ENCODE results near the gene SLC46A2. TPM values are rescaled to one million over a fixed set of nuclear protein-coding genes. Genes with fewer than 3 reads are reported as not detected.

SLC46A2 gene
- total and polyA plus RNA-seq, 2 of the 13 experiments (the other 11 are each of a cell fraction or from before 2014, with no cell fraction given), result not detected

DNA sequence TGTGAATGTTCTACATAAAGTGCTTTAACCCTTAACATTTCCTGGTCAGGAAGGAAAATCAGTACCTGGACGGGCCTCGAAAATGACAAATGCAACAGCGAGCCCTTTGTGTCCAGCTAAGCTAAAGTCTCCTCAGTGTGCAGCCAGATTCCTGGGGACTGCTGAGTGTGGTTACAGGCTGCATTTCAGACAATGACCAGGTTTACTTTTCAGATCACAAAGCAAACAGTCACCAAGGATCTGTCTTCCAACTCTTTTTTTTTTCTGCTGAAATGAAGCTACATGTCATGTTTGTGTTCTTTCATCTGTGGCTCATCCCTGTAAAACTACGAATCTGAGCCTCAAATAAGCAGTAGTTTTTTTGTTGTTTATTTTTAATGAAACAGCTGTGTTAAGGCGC lies 20.8 kb downstream of the SLC46A2 start (continued):
- TF ChIP-seq E2F2 (CRISPR knock-in tag; IDR thresholded peaks at IDR 0.05; ENCODE audit: borderline replicate concordance), result no peak
- TF ChIP-seq GABPB1 (CRISPR knock-in tag; IDR thresholded peaks at IDR 0.05), result no peak
- TF ChIP-seq, protein P1, sequence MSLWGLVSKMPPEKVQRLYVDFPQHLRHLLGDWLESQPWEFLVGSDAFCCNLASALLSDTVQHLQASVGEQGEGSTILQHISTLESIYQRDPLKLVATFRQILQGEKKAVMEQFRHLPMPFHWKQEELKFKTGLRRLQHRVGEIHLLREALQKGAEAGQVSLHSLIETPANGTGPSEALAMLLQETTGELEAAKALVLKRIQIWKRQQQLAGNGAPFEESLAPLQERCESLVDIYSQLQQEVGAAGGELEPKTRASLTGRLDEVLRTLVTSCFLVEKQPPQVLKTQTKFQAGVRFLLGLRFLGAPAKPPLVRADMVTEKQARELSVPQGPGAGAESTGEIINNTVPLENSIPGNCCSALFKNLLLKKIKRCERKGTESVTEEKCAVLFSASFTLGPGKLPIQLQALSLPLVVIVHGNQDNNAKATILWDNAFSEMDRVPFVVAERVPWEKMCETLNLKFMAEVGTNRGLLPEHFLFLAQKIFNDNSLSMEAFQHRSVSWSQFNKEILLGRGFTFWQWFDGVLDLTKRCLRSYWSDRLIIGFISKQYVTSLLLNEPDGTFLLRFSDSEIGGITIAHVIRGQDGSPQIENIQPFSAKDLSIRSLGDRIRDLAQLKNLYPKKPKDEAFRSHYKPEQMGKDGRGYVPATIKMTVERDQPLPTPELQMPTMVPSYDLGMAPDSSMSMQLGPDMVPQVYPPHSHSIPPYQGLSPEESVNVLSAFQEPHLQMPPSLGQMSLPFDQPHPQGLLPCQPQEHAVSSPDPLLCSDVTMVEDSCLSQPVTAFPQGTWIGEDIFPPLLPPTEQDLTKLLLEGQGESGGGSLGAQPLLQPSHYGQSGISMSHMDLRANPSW (CRISPR knock-in tag; IDR thresholded peaks at IDR 0.05; ENCODE audit: borderline replicate concordance), result no peak
- TF ChIP-seq KDM4B (CRISPR knock-in tag; IDR thresholded peaks at IDR 0.05), result no peak
- no peak for TF ChIP-seq SNAI1 (CRISPR knock-in tag; IDR thresholded peaks at IDR 0.05; ENCODE audit: borderline replicate concordance)
- no peak for TF ChIP-seq ZNF138 (CRISPR knock-in tag; IDR thresholded peaks at IDR 0.05; ENCODE audit: low read depth)
- TF ChIP-seq TOE1 (CRISPR knock-in tag; IDR thresholded peaks at IDR 0.05), result no peak
- no peak for TF ChIP-seq TFDP1 (CRISPR knock-in tag; IDR thresholded peaks at IDR 0.05; ENCODE audit: borderline replicate concordance)
- no peak for TF ChIP-seq SMARCE1 (IDR thresholded peaks at IDR 0.05; ENCODE audit: borderline replicate concordance)
- no peak for TF ChIP-seq U2AF2 (IDR thresholded peaks at IDR 0.05; ENCODE audit: low read depth, low read length)
- TF ChIP-seq TFDP2 (CRISPR knock-in tag; IDR thresholded peaks at IDR 0.05), result no peak
- no peak for TF ChIP-seq KAT7 (CRISPR knock-in tag; IDR thresholded peaks at IDR 0.05; ENCODE audit: borderline replicate concordance)
- TF ChIP-seq MEIS1 (CRISPR knock-in tag; IDR thresholded peaks at IDR 0.05; ENCODE audit: borderline replicate concordance), result no peak
- no peak for TF ChIP-seq ZFP41 (CRISPR knock-in tag; IDR thresholded peaks at IDR 0.05; ENCODE audit: borderline replicate concordance)
- peak; percentile 65 for TF ChIP-seq ZNF652 (CRISPR knock-in tag; IDR thresholded peaks at IDR 0.05; ENCODE audit: borderline replicate concordance, low read depth)
- TF ChIP-seq YEATS2 (CRISPR knock-in tag; IDR thresholded peaks at IDR 0.05; ENCODE audit: borderline replicate concordance), result no peak
- TF ChIP-seq ZNF782 (CRISPR knock-in tag; IDR thresholded peaks at IDR 0.05; ENCODE audit: borderline replicate concordance), result no peak
- no peak for TF ChIP-seq ZNF432 (CRISPR knock-in tag; IDR thresholded peaks at IDR 0.05; ENCODE audit: borderline replicate concordance)
- TF ChIP-seq, protein P2, sequence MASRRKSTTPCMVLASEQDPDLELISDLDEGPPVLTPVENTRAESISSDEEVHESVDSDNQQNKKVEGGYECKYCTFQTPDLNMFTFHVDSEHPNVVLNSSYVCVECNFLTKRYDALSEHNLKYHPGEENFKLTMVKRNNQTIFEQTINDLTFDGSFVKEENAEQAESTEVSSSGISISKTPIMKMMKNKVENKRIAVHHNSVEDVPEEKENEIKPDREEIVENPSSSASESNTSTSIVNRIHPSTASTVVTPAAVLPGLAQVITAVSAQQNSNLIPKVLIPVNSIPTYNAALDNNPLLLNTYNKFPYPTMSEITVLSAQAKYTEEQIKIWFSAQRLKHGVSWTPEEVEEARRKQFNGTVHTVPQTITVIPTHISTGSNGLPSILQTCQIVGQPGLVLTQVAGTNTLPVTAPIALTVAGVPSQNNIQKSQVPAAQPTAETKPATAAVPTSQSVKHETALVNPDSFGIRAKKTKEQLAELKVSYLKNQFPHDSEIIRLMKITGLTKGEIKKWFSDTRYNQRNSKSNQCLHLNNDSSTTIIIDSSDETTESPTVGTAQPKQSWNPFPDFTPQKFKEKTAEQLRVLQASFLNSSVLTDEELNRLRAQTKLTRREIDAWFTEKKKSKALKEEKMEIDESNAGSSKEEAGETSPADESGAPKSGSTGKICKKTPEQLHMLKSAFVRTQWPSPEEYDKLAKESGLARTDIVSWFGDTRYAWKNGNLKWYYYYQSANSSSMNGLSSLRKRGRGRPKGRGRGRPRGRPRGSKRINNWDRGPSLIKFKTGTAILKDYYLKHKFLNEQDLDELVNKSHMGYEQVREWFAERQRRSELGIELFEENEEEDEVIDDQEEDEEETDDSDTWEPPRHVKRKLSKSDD (CRISPR knock-in tag; IDR thresholded peaks at IDR 0.05; ENCODE audit: low read depth), result no peak
- no peak for TF ChIP-seq ZNF234 (CRISPR knock-in tag; conservative IDR thresholded peaks at IDR 0.05)
- TF ChIP-seq EP300 (IDR thresholded peaks at IDR 0.05; ENCODE audit: low read depth in 2 of 2, low read length in 2 of 2), result no peak
- no peak for TF ChIP-seq EP300 (CRISPR knock-in tag; IDR thresholded peaks at IDR 0.05; ENCODE audit: borderline replicate concordance)
- no peak for TF ChIP-seq ZNF24 (IDR thresholded peaks at IDR 0.05)
